ENCODE results near the gene METTL21C.

GRCh38 chr13:102704238-102705058 is 9.6 kb upstream of the METTL21C start:
- TF ChIP-seq, protein P1, sequence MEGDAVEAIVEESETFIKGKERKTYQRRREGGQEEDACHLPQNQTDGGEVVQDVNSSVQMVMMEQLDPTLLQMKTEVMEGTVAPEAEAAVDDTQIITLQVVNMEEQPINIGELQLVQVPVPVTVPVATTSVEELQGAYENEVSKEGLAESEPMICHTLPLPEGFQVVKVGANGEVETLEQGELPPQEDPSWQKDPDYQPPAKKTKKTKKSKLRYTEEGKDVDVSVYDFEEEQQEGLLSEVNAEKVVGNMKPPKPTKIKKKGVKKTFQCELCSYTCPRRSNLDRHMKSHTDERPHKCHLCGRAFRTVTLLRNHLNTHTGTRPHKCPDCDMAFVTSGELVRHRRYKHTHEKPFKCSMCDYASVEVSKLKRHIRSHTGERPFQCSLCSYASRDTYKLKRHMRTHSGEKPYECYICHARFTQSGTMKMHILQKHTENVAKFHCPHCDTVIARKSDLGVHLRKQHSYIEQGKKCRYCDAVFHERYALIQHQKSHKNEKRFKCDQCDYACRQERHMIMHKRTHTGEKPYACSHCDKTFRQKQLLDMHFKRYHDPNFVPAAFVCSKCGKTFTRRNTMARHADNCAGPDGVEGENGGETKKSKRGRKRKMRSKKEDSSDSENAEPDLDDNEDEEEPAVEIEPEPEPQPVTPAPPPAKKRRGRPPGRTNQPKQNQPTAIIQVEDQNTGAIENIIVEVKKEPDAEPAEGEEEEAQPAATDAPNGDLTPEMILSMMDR (conservative IDR thresholded peaks at IDR 0.05; ENCODE audit: low read depth, low read length), result no peak
- no peak for TF ChIP-seq EZH2 (IDR thresholded peaks at IDR 0.05; ENCODE audit: low read length, unreplicated experiment)
- TF ChIP-seq EZH2phosphoT487 (IDR thresholded peaks at IDR 0.05; ENCODE audit: borderline replicate concordance, low read length), result no peak

Data from PC-3 (cell line).